Liver (tissue), 3 donors: ENCODE data around the gene THOC5.

ENCODE experiments used
- GABPA ChIP-seq, 2 donors: IDR thresholded peaks in 1 of 2; conservative IDR thresholded peaks in 1 of 2; 2 replicates each; pipeline ENCODE4 v1.6.1; 2016; ENCODE audit warnings: antibody characterized with exemption in 2 of 2, mild to moderate bottlenecking in 1 of 2, moderate library complexity in 1 of 2
- TF ChIP-seq, protein P1 (sequence below): fragments of 150-350 bp; IDR thresholded peaks from 2 replicates; pipeline ENCODE4 v1.5.1; 2017; ENCODE audit warnings: improper control_type of control experiment, low read depth, low read length; ENCODE audit not compliant: missing input control
- donor health status: healthy.
- donor health status: healthy.

DNA sequence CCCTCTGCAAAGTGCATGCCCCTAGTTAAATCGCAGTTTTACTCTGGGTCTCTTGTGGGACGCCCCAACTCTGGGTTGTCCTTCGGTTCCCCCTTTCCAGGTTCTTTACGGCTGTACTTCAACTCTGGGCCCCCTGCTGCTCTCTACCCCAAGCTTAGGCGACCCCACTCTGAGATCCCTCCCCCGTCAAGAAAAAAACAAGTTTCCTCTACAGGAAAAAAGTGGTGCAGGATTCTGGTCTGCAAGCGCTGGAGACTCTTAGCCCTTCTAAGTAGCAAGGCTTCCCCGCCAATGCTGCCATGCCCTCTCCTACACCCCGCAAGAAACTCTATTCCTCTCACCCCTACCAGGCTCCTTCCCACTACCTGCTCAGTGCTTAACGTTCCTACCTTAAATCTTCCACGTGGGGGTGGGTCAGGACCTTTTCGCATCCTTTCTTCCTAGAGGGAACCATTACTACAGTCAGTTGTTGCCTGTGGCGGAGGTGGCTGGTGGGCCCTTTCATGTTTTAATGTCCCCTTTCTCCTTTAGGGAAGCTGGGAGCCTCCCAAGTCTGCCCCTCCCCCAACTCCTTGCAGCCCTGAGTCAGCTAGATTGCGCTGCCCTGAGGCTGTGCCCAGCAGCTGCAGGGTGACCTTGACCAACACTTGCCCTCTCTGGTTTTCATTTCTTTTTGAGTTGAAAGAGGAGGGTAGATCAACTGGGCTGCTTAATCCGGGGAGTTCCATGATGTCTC lies 72.1 kb downstream of the THOC5 start:
- TF ChIP-seq, protein P1, sequence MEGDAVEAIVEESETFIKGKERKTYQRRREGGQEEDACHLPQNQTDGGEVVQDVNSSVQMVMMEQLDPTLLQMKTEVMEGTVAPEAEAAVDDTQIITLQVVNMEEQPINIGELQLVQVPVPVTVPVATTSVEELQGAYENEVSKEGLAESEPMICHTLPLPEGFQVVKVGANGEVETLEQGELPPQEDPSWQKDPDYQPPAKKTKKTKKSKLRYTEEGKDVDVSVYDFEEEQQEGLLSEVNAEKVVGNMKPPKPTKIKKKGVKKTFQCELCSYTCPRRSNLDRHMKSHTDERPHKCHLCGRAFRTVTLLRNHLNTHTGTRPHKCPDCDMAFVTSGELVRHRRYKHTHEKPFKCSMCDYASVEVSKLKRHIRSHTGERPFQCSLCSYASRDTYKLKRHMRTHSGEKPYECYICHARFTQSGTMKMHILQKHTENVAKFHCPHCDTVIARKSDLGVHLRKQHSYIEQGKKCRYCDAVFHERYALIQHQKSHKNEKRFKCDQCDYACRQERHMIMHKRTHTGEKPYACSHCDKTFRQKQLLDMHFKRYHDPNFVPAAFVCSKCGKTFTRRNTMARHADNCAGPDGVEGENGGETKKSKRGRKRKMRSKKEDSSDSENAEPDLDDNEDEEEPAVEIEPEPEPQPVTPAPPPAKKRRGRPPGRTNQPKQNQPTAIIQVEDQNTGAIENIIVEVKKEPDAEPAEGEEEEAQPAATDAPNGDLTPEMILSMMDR, result no peak
- TF ChIP-seq GABPA (IDR thresholded peaks at IDR 0.05 in 1 of 2, conservative IDR thresholded peaks at IDR 0.05 in 1 of 2), result no peak
